Urothelium cell line (cell line): ENCODE data around the gene SEMA7A.
"Not testable (repeated sequence)": the region's sequence is repeated elsewhere in the genome, so short reads cannot be mapped to it uniquely, and the experiment has no call there.

Source experiments
- DNase-seq: peaks from one replicate; pipeline ENCODE4 v3.0.0; 2011; ENCODE audit warnings: low spot score, mixed read lengths
- FAIRE-seq: peaks from 2 replicates; lab custom pipeline; 2011; peaks lifted over from hg19 to GRCh38; lab: Jason Lieb, UNC

Gene SEMA7A, protein sequence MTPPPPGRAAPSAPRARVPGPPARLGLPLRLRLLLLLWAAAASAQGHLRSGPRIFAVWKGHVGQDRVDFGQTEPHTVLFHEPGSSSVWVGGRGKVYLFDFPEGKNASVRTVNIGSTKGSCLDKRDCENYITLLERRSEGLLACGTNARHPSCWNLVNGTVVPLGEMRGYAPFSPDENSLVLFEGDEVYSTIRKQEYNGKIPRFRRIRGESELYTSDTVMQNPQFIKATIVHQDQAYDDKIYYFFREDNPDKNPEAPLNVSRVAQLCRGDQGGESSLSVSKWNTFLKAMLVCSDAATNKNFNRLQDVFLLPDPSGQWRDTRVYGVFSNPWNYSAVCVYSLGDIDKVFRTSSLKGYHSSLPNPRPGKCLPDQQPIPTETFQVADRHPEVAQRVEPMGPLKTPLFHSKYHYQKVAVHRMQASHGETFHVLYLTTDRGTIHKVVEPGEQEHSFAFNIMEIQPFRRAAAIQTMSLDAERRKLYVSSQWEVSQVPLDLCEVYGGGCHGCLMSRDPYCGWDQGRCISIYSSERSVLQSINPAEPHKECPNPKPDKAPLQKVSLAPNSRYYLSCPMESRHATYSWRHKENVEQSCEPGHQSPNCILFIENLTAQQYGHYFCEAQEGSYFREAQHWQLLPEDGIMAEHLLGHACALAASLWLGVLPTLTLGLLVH

DNA sequence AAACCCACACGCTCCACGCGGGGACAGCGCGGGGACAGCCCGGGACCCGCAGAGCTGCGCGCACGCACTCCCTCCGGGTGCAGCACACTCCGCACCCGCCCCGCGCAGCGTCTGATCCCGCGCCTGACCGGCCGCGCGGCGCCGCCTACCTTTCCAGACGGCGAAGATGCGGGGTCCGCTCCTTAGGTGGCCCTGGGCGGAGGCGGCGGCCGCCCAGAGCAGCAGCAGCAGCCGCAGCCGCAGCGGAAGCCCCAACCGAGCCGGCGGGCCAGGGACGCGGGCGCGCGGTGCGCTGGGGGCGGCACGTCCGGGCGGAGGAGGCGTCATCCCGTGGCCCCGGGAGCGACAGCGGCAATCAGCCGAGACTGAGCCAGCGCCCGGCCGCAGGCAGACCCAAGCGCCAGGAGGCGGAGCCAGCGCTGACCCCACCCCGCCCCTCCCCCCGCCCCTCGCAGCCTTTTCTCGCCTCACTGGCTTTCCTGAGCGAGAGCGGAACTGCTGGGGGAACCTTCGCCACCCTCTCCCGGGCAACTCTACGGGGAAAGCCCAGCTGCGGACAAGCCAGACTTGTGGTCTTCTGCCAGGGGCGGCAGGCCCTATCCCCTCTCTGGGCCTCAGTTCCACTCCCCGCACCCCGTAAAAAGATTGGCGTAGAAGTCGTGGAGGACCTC lies at the start of gene SEMA7A:
Gene SEMA7A (minus strand): TSS at position 367 of the 671 bp plus-strand sequence. CDS start 40 bp downstream, at position 327.
- FAIRE-seq, result no peak
- peak; percentile 93 for DNase-seq

DNA sequence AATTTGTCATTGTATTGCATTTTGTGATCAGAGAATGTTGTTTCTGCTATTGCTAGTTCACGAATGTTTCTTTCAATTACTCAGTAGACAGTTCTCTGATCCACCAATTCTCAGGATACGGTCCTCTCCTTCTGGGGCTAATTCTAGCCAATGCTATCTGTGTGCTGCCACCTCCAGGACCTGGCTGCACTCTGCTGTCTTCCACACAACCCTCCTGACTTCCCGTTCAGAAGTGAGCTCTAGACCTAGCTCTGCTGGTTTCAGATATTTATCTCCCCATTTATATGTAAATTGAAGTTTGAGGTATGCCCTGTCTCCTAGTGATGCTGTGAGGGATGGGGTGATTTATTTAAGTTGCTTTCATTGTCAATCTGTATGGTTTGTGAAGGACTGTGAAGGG lies 48.9 kb upstream of the SEMA7A start:
- no peak for DNase-seq
- no peak for FAIRE-seq

DNA sequence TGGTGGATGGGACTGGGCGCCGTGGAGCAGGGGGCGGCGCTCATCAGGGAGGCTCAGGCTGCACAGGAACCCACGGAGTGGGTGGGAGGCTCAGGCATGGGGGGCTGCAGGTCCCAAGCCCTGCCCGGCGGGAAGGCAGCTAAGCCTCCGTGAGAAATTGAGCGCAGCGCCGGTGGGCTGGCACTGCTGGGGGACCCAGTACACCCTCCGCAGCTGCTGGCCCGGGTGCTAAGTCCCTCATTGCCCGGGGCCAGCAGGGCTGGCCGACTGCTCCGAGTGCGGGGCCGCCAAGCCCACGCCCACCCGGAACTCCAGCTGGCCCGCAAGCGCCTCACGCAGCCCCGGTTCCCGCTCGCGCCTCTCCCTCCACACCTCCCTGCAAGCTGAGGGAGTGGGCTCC lies 46.6 kb upstream of the SEMA7A start:
- not testable (repeated sequence) for FAIRE-seq, DNase-seq

- DNase-seq, FAIRE-seq: not testable (repeated sequence)
These were observed 37.9 kb upstream of the SEMA7A start for GRCh38 chr15:74471621-74472020.

- FAIRE-seq (no peak), DNase-seq (no peak)
These were observed 37.1 kb upstream of the SEMA7A start for GRCh38 chr15:74470631-74471395.

DNA sequence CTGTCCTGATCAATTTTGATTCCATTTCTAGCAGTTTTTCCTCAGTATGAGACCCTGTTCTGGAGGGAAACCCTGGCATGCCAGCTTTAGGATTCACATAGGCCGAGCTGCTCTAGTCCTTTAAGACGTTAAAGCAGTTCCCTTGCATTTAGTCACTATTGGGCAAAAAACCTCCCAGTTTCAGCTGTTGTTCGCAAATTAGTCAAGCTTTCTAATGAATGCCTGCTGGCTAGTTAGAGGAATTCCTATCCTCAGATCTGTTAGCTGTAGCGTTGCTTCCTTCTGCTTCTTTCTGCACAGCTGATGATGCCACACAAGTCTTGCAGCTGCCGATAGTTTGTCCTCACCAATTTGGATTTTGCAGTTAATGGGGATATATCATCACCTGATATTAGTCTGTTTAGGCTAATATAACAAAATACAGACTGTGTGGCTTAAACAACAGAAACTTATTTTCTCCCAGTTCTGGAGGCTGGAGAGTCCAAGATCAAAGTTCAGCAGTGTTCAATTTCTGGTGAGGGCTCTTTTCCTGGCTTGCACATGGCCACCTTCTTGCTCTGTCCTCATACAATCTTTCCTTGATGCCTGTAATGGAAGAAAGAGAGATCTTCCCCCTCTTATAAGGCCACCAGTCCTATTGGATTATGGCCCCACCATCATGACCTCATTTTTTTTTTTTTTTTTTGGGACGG lies 34.7 kb upstream of the SEMA7A start:
- FAIRE-seq, result no peak
- DNase-seq, result no peak

GRCh38 chr15:74466570-74466969 lies 32.8 kb upstream of the SEMA7A start:
- DNase-seq, result no peak
- FAIRE-seq, result no peak

GRCh38 chr15:74464897-74465296 lies 31.1 kb upstream of the SEMA7A start:
- FAIRE-seq, result no peak

DNA sequence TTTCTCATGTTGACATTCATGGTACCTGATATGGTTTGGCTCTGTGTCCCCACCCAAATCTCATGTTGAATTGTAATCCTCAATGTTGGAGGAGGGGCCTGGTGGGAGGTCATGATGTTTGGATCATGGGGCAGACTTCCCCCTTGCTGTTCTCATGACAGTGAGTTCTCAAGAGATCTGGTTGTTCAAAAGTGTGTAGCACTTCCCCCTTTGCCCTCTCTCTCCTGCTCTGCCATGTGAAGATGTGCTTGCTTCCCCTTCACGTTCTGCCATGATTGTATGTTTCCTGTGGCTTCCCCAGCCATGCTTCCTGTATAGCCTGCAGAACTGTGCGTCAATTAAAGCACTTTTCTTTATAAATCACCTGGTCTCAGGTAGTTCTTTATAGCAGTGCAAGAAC lies 30.5 kb upstream of the SEMA7A start:
- DNase-seq, result no peak
- FAIRE-seq, result no peak

More at GRCh38 chr15:74464897-74465296, 31.1 kb upstream of the SEMA7A start:
- no peak for DNase-seq

DNA sequence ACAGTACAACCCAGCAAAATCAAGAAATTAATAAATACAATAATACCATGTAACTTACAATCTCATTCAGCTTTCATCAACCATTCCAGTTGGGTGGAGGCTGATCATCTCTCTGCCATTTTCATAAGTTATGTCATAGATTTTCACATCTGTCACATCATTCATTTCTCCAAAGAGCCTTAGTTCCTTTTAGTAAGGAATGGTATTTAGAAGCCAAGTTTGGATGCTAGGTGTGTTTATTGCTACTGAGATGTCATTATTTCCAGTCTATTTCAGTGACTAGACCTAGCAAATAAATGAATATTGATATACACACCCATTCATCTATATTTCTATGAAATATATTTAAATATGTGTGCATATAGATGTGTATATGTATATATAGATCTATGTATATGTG lies 29.9 kb upstream of the SEMA7A start:
- DNase-seq, result no peak

GRCh38 chr15:74461847-74462511 lies 28.2 kb upstream of the SEMA7A start:
- DNase-seq (no peak), FAIRE-seq (no peak)

More for the DNA sequence above, 29.9 kb upstream of the SEMA7A start:
- no peak for FAIRE-seq

GRCh38 chr15:74460871-74461846 lies 27.4 kb upstream of the SEMA7A start, which contains the start of gene UBL7:
UBL7 (minus strand) TSS chr15:74461160; CDS start chr15:74458867, 2,293 bp downstream.
- FAIRE-seq, result no peak

GRCh38 chr15:74460298-74460697 lies 26.5 kb upstream of the SEMA7A start:
- no peak for DNase-seq
- no peak for FAIRE-seq

More at GRCh38 chr15:74460871-74461846, 27.4 kb upstream of the SEMA7A start, which contains the start of gene UBL7:
- DNase-seq, result peak; percentile 92

- FAIRE-seq, DNase-seq: not testable (repeated sequence)
These were observed 26.0 kb upstream of the SEMA7A start for GRCh38 chr15:74459798-74460197.

- FAIRE-seq, result no peak
- DNase-seq, result no peak
These were observed 24.7 kb upstream of the SEMA7A start for GRCh38 chr15:74458473-74458872.

DNA sequence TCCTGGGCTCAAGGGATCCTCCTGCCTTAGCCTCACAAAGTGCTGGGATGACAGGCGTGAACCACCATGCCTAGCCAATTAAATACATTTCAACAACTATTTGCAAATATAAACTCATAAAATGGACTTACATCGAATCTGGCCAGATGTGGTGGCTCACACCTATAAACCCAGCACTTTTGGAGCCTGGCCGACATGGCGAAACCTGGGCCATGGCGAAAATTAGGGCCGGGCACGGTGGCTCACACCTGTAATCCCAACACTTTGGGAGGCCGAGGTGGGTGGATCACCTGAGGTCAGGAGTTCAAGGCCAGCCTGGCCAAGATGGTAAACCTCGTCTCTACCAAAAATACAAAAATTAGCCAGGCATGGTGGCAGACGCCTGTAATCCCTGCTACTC lies 23.3 kb upstream of the SEMA7A start:
- FAIRE-seq, DNase-seq: not testable (repeated sequence)

- no peak for DNase-seq
- no peak for FAIRE-seq
These were observed 21.2 kb upstream of the SEMA7A start for GRCh38 chr15:74454764-74455500.
